Prostate gland (tissue), 2 donors: Measurements from ENCODE around the gene GRPEL2.
"Not testable (repeated sequence)": the region's sequence is repeated elsewhere in the genome, so short reads cannot be mapped to it uniquely, and the experiment has no call there.

Experiments
- CTCF ChIP-seq, 4 experiments: fragments of 200-600 bp in 2 of 4; fragments of 450-650 bp in 2 of 4; sonication (generic) in 2 of 4; IDR thresholded peaks; 1 replicate in 3 of 4; 2 replicates in 1 of 4; pipeline ENCODE4 v1.5.1; 2016 to 2019; ENCODE audit warnings: antibody characterized with exemption in 4 of 4, mild to moderate bottlenecking in 2 of 4, moderate library complexity in 2 of 4
- POLR2A ChIP-seq: fragments of 450-650 bp; IDR thresholded peaks from one replicate; pipeline ENCODE4 v1.6.1; 2016; ENCODE audit warnings: antibody characterized with exemption, mild to moderate bottlenecking
- POLR2AphosphoS5 ChIP-seq: sonication (generic); formaldehyde crosslinking; IDR thresholded peaks from one replicate; pipeline ENCODE4 v1.6.1; 2017; ENCODE audit warnings: antibody characterized with exemption

DNA sequence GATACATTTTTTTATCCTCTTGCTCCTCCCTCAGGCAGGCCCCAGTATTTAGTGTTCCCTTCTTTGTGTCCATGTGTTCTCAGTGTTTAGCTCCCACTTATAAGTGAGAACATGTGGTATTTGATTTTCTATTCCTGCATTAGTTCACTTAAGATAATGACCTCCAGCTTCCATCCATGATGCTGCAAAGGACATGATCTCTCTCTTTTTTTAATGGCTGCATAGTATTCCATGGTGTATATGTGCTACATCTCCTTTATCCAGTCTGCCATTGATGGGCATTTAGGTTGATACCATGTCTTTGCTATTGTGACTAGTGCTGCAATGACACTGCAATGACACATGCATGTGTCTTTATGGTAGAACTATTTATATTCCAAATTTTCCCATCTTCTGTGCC, 49.7 kb downstream of the GRPEL2 start:
- TF ChIP-seq POLR2A; POLR2AphosphoS5; CTCF (IDR thresholded peaks at IDR 0.05): not testable (repeated sequence)
